Measurements from ENCODE around the gene NUDT21. TPM values are rescaled to one million over a fixed set of nuclear protein-coding genes. Genes with fewer than 3 reads are reported as not detected.
"Not testable (repeated sequence)": the region's sequence is repeated elsewhere in the genome, so short reads cannot be mapped to it uniquely, and the experiment has no call there.

Gene NUDT21
- total RNA-seq (100 to 1,000 TPM in 2 of 5 experiments, 10 to 100 TPM in 3; 74.0 to 191 (median 97.5) TPM), polyA plus RNA-seq (10 to 100 TPM; 63.9 to 65.6 TPM), total RNA-seq (11.2 reads per million, percentile 38 among the genes with 10 or more reads in this experiment)

- ChIA-PET CTCF (interaction anchor here (0.7 to 1.4 kb wide), 2 partner anchors 24 to 35 kb away, joined by 3 to 4 read pairs; no protein-coding TSS in a partner anchor), POLR2A (interaction anchor here (0.6 to 1.4 kb wide), 12 partner anchors 9 to 1284 kb away, joined by 3 to 5 read pairs (median 4); partner anchors contain the start of gene KATNB1)
- Histone ChIP-seq H3K27me3 (ENCODE audit: control insufficient read depth in 2 of 2, insufficient read depth in 2 of 2, low read length in 2 of 2) (no peaks in the 10 kb centered on the region), H3K4me1 (ENCODE audit: control insufficient read depth in 2 of 2, insufficient read depth in 2 of 2, low read length in 2 of 2) (peaks cover 24 to 42% of the 10 kb centered on the region in 2 donors), H3K4me3 (ENCODE audit: low read length) (peak within 1 kb of the TSS; percentile 96), H3K27ac (ENCODE audit: low read depth, low read length) (peak within 1 kb of the TSS; percentile 92), H3K9me3 (ENCODE audit: control insufficient read depth in 2 of 3, low read length in 3 of 3) (no peaks in the 10 kb centered on the region), H3K36me3 (ENCODE audit: control insufficient read depth in 2 of 3, insufficient read depth in 3 of 3, low read length in 3 of 3) (peaks cover 13 to 23% (median 22%) of the 10 kb centered on the region in 3 experiments)
- intact Hi-C loops (cut with micrococcal nuclease) = loop anchor here (1.0 to 5.0 kb wide), 14 partner anchors 26 to 1551 kb away; partner anchors contain the start of genes AMFR (in 2 of the 2), BBS2 (in 2 of the 2), HERPUD1 (in 2 of the 2) and GNAO1 (in 1 of the 2)
- peak; percentile 99 for ATAC-seq
- peak within 1 kb of the TSS; percentile 92 to 98 (median 93) for H3K27ac Mint-ChIP-seq
- peaks cover 50 to 77% (median 64%) of the 10 kb centered on the region in 7 donors for H3K4me1 Mint-ChIP-seq
- H3K4me3 Mint-ChIP-seq = peak within 1 kb of the TSS; percentile 94 to 100 (median 97)
- peak; percentile 67 to 96 (median 93) for DNase-seq
- no peaks in the 10 kb centered on the region for H3K27me3 Mint-ChIP-seq
- H3K36me3 Mint-ChIP-seq = peaks cover 18 to 28% (median 21%) of the 10 kb centered on the region in 5 donors
- no peaks in the 10 kb centered on the region for H3K9me3 Mint-ChIP-seq
Measured at GRCh38 chr16:56450986-56451752, at the start of gene NUDT21, which contains the start of gene OGFOD1. Gene NUDT21, minus strand, starts transcription at chr16:56451332. Its CDS starts 130 bp downstream, at chr16:56451202. Gene OGFOD1, plus strand, starts transcription at chr16:56451554. Its CDS starts 59 bp downstream, at chr16:56451613.

DNA sequence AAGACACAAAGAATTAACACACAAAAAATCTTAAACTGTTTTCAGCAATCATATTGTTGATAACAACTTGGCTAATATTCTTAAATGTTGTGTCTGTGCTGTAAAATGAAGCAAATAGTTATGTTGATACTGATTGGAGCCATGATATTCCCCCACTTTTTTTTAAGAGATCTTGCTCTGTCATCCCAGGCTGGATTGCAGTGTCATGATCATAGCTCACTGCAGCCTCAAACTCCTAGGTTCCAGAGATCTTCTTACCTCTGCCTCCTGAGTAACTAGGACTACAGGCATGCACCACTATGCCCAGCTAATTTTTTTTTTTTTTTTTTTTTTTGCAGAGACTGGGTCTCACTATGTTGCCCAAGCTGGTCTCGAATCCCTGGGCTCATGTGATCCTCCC is 42.7 kb upstream of the NUDT21 start:
- Mint-ChIP-seq H3K4me3 (no peak overlapping the region), H3K27me3 (no peaks in the 10 kb centered on the region), H3K9me3 (no peaks in the 10 kb centered on the region), H3K4me1 (peaks cover 0 to 1% (median 0%) of the 10 kb centered on the region in 7 donors), H3K27ac (peak overlapping the region in 3 of 9 donors; percentile 33 to 47 (median 44)), H3K36me3 (peaks cover 21 to 61% (median 47%) of the 10 kb centered on the region in 5 donors)
- Histone ChIP-seq H3K27me3 (ENCODE audit: control insufficient read depth in 2 of 2, insufficient read depth in 2 of 2, low read length in 2 of 2) (no peaks in the 10 kb centered on the region), H3K4me3 (ENCODE audit: low read length) (no peak overlapping the region), H3K9me3 (ENCODE audit: control insufficient read depth in 2 of 3, low read length in 3 of 3) (no peaks in the 10 kb centered on the region), H3K36me3 (ENCODE audit: control insufficient read depth in 2 of 3, insufficient read depth in 3 of 3, low read length in 3 of 3) (peaks cover 0 to 34% (median 23%) of the 10 kb centered on the region in 3 experiments), H3K4me1 (ENCODE audit: control insufficient read depth in 2 of 2, insufficient read depth in 2 of 2, low read length in 2 of 2) (no peaks in the 10 kb centered on the region), H3K27ac (ENCODE audit: low read depth, low read length) (no peak overlapping the region)
- ATAC-seq (no peak), DNase-seq (no peak)
- intact Hi-C loops (cut with micrococcal nuclease) = no loop called here
- POLR2A ChIA-PET = no interaction called here
- CTCF ChIA-PET = no interaction called here

DNA sequence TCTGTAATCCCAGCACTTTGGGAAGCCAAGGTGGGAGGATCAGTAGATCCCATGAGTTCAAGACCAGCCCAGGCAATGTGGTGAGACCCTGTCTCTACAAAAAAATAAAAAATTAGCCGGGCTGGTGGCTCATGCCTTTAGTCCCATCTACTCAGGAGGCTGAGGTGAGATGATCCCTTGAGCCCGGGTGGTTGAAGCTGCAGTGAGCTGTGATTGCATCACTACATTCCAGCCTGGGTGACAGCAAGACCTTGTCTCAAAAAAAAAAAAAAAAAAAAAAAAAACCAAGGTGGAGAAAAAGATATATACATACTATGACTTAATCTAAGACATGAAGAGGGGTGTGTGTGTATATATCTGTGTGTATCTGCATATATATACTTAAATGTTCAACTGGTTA is 42.0 kb upstream of the NUDT21 start:
- ATAC-seq (no peak), DNase-seq (no peak)
- peaks cover 17 to 57% (median 44%) of the 10 kb centered on the region in 5 donors for H3K36me3 Mint-ChIP-seq
- H3K27ac ChIP-seq (ENCODE audit: low read depth, low read length) = no peak overlapping the region
- no peaks in the 10 kb centered on the region for H3K27me3 ChIP-seq (ENCODE audit: control insufficient read depth in 2 of 2, insufficient read depth in 2 of 2, low read length in 2 of 2)
- H3K4me3 ChIP-seq (ENCODE audit: low read length) = no peak overlapping the region
- ChIA-PET POLR2A (no interaction called here), CTCF (no interaction called here)
- no peaks in the 10 kb centered on the region for H3K4me1 ChIP-seq (ENCODE audit: control insufficient read depth in 2 of 2, insufficient read depth in 2 of 2, low read length in 2 of 2)
- H3K27ac Mint-ChIP-seq = no peak overlapping the region
- no peaks in the 10 kb centered on the region for H3K9me3 ChIP-seq (ENCODE audit: control insufficient read depth in 2 of 3, low read length in 3 of 3)
- peaks cover 0 to 1% (median 0%) of the 10 kb centered on the region in 7 donors for H3K4me1 Mint-ChIP-seq
- peaks cover 0 to 28% (median 17%) of the 10 kb centered on the region in 3 experiments for H3K36me3 ChIP-seq (ENCODE audit: control insufficient read depth in 2 of 3, insufficient read depth in 3 of 3, low read length in 3 of 3)
- intact Hi-C loops (cut with micrococcal nuclease) = no loop called here
- no peak overlapping the region for H3K4me3 Mint-ChIP-seq
- H3K27me3 Mint-ChIP-seq = no peaks in the 10 kb centered on the region
- no peaks in the 10 kb centered on the region for H3K9me3 Mint-ChIP-seq

DNA sequence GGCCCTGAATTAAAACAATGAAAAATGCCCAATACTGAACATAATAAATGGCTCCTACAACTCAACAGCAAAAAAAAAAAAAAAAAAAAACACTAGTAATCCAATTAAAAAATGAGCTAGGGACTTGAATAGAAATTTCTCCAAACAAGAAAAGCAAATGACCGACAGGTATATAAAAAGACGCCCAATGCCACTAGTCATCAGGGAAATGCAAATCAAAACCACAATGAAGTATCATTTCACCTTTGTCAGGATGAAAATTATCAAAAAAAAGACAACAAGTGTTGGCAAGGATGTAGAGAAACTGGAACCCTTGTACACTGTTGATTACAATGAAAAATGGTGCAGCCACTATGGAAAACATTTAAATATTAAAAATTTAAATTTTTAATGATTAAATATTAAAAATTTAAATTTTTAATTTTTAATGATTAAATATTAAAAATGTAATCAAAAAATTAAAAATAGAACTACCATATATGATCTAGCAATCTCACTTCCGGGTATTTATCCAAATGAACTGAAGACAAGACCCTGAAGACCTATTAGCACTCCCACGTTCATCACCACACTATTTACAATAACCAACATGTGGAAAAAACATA is 40.6 kb upstream of the NUDT21 start:
- Histone ChIP-seq H3K9me3 (ENCODE audit: control insufficient read depth in 2 of 3, low read length in 3 of 3) (no peaks in the 10 kb centered on the region), H3K27ac (ENCODE audit: low read depth, low read length) (no peak overlapping the region), H3K27me3 (ENCODE audit: control insufficient read depth in 2 of 2, insufficient read depth in 2 of 2, low read length in 2 of 2) (no peaks in the 10 kb centered on the region), H3K4me3 (ENCODE audit: low read length) (no peak overlapping the region), H3K36me3 (ENCODE audit: control insufficient read depth in 2 of 3, insufficient read depth in 3 of 3, low read length in 3 of 3) (peaks cover 0 to 14% (median 6%) of the 10 kb centered on the region in 3 experiments), H3K4me1 (ENCODE audit: control insufficient read depth in 2 of 2, insufficient read depth in 2 of 2, low read length in 2 of 2) (no peaks in the 10 kb centered on the region)
- H3K36me3 Mint-ChIP-seq = peaks cover 9 to 48% (median 40%) of the 10 kb centered on the region in 5 donors
- peak overlapping the region in 2 of 9 donors; percentile 7 to 56 for H3K27ac Mint-ChIP-seq
- DNase-seq (no peak), ATAC-seq (no peak)
- H3K9me3 Mint-ChIP-seq = no peaks in the 10 kb centered on the region
- H3K4me3 Mint-ChIP-seq = no peak overlapping the region
- intact Hi-C loops (cut with micrococcal nuclease) = no loop called here
- H3K4me1 Mint-ChIP-seq = peaks cover 0 to 5% (median 0%) of the 10 kb centered on the region in 7 donors
- ChIA-PET POLR2A (interaction anchor here (0.6 kb wide), 1 partner anchor 16 kb away, joined by 3 read pairs; no protein-coding TSS in a partner anchor), CTCF (no interaction called here)
- no peaks in the 10 kb centered on the region for H3K27me3 Mint-ChIP-seq

- CTCF ChIA-PET; H3K27me3 Mint-ChIP-seq; H3K4me1 Mint-ChIP-seq; DNase-seq; H3K4me1 ChIP-seq (ENCODE audit: control insufficient read depth in 2 of 2, insufficient read depth in 2 of 2, low read length in 2 of 2); ATAC-seq; H3K27ac Mint-ChIP-seq; H3K4me3 ChIP-seq (ENCODE audit: low read length); H3K27ac ChIP-seq (ENCODE audit: low read depth, low read length); H3K9me3 Mint-ChIP-seq; H3K4me3 Mint-ChIP-seq; intact Hi-C loops (cut with micrococcal nuclease); H3K9me3 ChIP-seq (ENCODE audit: control insufficient read depth in 2 of 3, low read length in 3 of 3); H3K27me3 ChIP-seq (ENCODE audit: control insufficient read depth in 2 of 2, insufficient read depth in 2 of 2, low read length in 2 of 2): not testable (repeated sequence)
- POLR2A ChIA-PET = interaction anchor here (0.7 kb wide), 1 partner anchor 34 kb away, joined by 3 read pairs; no protein-coding TSS in a partner anchor
- peaks cover 3 to 43% (median 31%) of the 10 kb centered on the region in 5 donors for H3K36me3 Mint-ChIP-seq
- peaks cover 0 to 16% (median 3%) of the 10 kb centered on the region in 3 experiments for H3K36me3 ChIP-seq (ENCODE audit: control insufficient read depth in 2 of 3, insufficient read depth in 3 of 3, low read length in 3 of 3)
Measured at GRCh38 chr16:56488868-56489267, 37.7 kb upstream of the NUDT21 start.

DNA sequence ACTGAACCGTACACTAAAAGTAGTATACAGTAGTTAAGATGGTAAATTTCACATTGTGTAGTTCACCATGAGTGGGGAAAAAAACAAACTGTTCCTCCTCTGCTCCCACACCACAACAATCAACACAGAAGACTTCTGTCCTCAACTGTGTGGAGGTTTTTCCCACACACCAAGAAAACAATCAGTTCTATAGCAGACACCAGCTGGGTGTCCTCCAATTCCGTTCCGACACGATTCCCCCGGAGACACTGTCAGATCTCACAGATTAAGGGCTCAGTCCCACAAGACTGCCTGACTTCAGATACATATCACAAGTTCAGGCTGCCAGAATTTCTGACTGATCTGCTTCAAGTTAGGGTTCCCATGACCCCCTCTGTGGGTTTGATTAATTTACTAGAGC is 36.9 kb upstream of the NUDT21 start:
- Histone ChIP-seq H3K4me3 (ENCODE audit: low read length) (no peak overlapping the region), H3K9me3 (ENCODE audit: control insufficient read depth in 2 of 3, low read length in 3 of 3) (no peaks in the 10 kb centered on the region), H3K36me3 (ENCODE audit: control insufficient read depth in 2 of 3, insufficient read depth in 3 of 3, low read length in 3 of 3) (peaks cover 0 to 22% (median 3%) of the 10 kb centered on the region in 3 experiments), H3K27ac (ENCODE audit: low read depth, low read length) (no peak overlapping the region), H3K4me1 (ENCODE audit: control insufficient read depth in 2 of 2, insufficient read depth in 2 of 2, low read length in 2 of 2) (no peaks in the 10 kb centered on the region), H3K27me3 (ENCODE audit: control insufficient read depth in 2 of 2, insufficient read depth in 2 of 2, low read length in 2 of 2) (no peaks in the 10 kb centered on the region)
- POLR2A ChIA-PET = no interaction called here
- CTCF ChIA-PET = no interaction called here
- ATAC-seq (no peak), DNase-seq (no peak)
- Mint-ChIP-seq H3K27ac (peak overlapping the region in 4 of 9 donors; percentile 22 to 72 (median 56)), H3K36me3 (peaks cover 3 to 39% (median 27%) of the 10 kb centered on the region in 5 donors), H3K9me3 (peaks cover 0 to 4% (median 0%) of the 10 kb centered on the region in 11 donors), H3K4me3 (no peak overlapping the region), H3K4me1 (peaks cover 0 to 5% (median 0%) of the 10 kb centered on the region in 7 donors), H3K27me3 (no peaks in the 10 kb centered on the region)
- intact Hi-C loops (cut with micrococcal nuclease) = no loop called here

Data from naive thymus-derived CD4-positive, alpha-beta T cell (primary cell).